Activated T-helper 1 cell treated with anti-CD3 and anti-CD28 coated beads, Interleukin-12 subunit alpha, Interleukin-12 subunit beta, Interleukin-2, Interleukin-4 antibody, amounts not matched to agents 30 ng/mL and 10 ng/mL and 1 ng/mL, durations not matched to agents 14 hours and 24 hours and 36 hours (primary cell): ENCODE data around the gene ELMO3. TPM values are rescaled to one million over a fixed set of nuclear protein-coding genes. Genes with fewer than 3 reads are reported as not detected.

ENCODE experiments used
- DNase-seq: peaks from one replicate; pipeline ENCODE4 v3.0.0; 2021; ENCODE audit warnings: low spot score
- H3K27ac Mint-ChIP-seq: one replicate; pipeline ENCODE4 v1.8.0; 2021; ENCODE audit warnings: mild to moderate bottlenecking, mixed read lengths
- H3K27me3 Mint-ChIP-seq: one replicate; pipeline ENCODE4 v1.8.0; 2022; ENCODE audit warnings: mild to moderate bottlenecking, moderate library complexity, mixed read lengths; ENCODE audit not compliant: insufficient read depth
- H3K36me3 Mint-ChIP-seq: one replicate; pipeline ENCODE4 v1.8.0; 2021; ENCODE audit warnings: low read depth, mixed read lengths
- H3K4me1 Mint-ChIP-seq: one replicate; pipeline ENCODE4 v1.8.0; 2021; ENCODE audit warnings: low read depth, mixed read lengths
- H3K4me3 Mint-ChIP-seq: one replicate; pipeline ENCODE4 v1.8.0; 2021; ENCODE audit warnings: mild to moderate bottlenecking, moderate library complexity, mixed read lengths
- H3K9me3 Mint-ChIP-seq: one replicate; pipeline ENCODE4 v1.8.0; 2021; ENCODE audit warnings: mixed read lengths
- intact Hi-C: fragments of 100-400 bp; cut with micrococcal nuclease; formaldehyde crosslinking; loops from one replicate; pipeline ENCODE4 v1.15.1; 2024
- total RNA-seq: library from RNA; stranded (reverse); gene quantifications from 2 replicates; pipeline ENCODE4 v1.2.3, GENCODE V29; 2022

The ELMO3 gene
- total RNA-seq, 1 donor from 2014 or later, result 8.5 TPM

DNA sequence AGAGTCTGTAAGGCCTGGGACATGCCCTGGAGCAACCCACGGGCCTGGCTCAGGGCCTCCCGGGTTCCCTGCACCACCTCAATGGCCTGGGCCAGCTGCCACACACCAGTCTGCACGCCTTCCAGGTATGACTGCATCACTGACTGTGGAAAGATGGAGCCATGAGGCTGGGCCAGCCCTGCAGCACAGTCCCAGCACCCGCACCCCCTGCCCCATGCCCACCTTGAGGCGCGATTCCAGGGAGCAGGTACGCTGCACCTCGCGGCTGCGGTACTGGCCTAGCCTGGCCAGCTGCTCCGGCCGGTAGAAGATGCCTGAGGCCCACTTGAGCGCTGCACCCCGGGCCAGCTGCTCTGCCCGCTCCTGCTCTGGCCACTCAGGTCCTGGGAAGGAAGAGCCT, 10.1 kb upstream of the ELMO3 start:
- no peak for DNase-seq
- Mint-ChIP-seq H3K4me1 (peaks cover 35% of the 10 kb centered on the region), H3K4me3 (no peak overlapping the region), H3K9me3 (no peaks in the 10 kb centered on the region), H3K27ac (no peak overlapping the region), H3K27me3 (peaks cover 8% of the 10 kb centered on the region), H3K36me3 (peaks cover 8% of the 10 kb centered on the region)
- intact Hi-C loops, result no loop called here

DNA sequence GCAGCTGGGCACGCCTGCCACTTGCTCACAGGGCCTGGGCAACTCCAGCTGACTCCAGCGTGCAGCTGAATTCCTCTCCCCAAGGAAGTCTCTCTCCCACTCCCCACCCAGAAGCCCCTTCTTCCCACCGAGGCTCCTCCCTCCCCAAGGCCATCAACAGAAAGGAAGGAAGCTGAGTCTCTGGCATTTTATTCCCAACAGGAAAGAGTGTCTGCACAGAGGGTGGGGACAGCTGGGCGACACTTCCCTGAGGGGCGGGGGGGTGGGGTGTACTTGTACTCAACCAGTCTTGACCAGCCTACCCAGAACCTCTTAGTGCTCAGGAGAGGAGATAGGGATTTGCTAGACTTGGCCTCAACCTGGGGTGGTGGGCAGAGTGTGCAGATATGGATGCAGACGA, 8.9 kb upstream of the ELMO3 start, which contains the start of gene EXOC3L1:
TSS of gene EXOC3L1 (minus strand) at position 96 of the 400 bp plus-strand sequence. CDS start 460 bp downstream, outside the sequence.
- H3K27me3 Mint-ChIP-seq, result peaks cover 6% of the 10 kb centered on the region
- peaks cover 43% of the 10 kb centered on the region for H3K4me1 Mint-ChIP-seq
- peaks cover 17% of the 10 kb centered on the region for H3K36me3 Mint-ChIP-seq
- intact Hi-C loops, result loop anchor here (5.0 kb wide), 1 partner anchor 122 kb away; no protein-coding TSS in a partner anchor
- no peaks in the 10 kb centered on the region for H3K9me3 Mint-ChIP-seq
- H3K27ac Mint-ChIP-seq, result peak within 1 kb of the TSS; percentile 61
- no peak for DNase-seq
- peak within 1 kb of the TSS; percentile 95 for H3K4me3 Mint-ChIP-seq

- intact Hi-C loops, result loop anchor here (5.0 kb wide), 1 partner anchor 122 kb away; no protein-coding TSS in a partner anchor
Measured at GRCh38 chr16:67190448-67191399, 8.2 kb upstream of the ELMO3 start.

GRCh38 chr16:67191411-67191994, 7.4 kb upstream of the ELMO3 start:
- no peak for DNase-seq
- no peaks in the 10 kb centered on the region for H3K9me3 Mint-ChIP-seq
- peaks cover 31% of the 10 kb centered on the region for H3K36me3 Mint-ChIP-seq
- intact Hi-C loops, result loop anchor here (5.0 kb wide), 1 partner anchor 121 kb away; no protein-coding TSS in a partner anchor
- H3K27me3 Mint-ChIP-seq, result no peaks in the 10 kb centered on the region
- peak overlapping the region; percentile 86 for H3K27ac Mint-ChIP-seq
- H3K4me3 Mint-ChIP-seq, result peak overlapping the region; percentile 95
- peaks cover 46% of the 10 kb centered on the region for H3K4me1 Mint-ChIP-seq

More at GRCh38 chr16:67190448-67191399, 8.2 kb upstream of the ELMO3 start:
- H3K27me3 Mint-ChIP-seq, result no peaks in the 10 kb centered on the region
- peaks cover 40% of the 10 kb centered on the region for H3K4me1 Mint-ChIP-seq
- H3K36me3 Mint-ChIP-seq, result peaks cover 23% of the 10 kb centered on the region
- no peaks in the 10 kb centered on the region for H3K9me3 Mint-ChIP-seq
- DNase-seq, result no peak
- H3K4me3 Mint-ChIP-seq, result peak overlapping the region; percentile 95
- peak overlapping the region; percentile 61 for H3K27ac Mint-ChIP-seq

DNA sequence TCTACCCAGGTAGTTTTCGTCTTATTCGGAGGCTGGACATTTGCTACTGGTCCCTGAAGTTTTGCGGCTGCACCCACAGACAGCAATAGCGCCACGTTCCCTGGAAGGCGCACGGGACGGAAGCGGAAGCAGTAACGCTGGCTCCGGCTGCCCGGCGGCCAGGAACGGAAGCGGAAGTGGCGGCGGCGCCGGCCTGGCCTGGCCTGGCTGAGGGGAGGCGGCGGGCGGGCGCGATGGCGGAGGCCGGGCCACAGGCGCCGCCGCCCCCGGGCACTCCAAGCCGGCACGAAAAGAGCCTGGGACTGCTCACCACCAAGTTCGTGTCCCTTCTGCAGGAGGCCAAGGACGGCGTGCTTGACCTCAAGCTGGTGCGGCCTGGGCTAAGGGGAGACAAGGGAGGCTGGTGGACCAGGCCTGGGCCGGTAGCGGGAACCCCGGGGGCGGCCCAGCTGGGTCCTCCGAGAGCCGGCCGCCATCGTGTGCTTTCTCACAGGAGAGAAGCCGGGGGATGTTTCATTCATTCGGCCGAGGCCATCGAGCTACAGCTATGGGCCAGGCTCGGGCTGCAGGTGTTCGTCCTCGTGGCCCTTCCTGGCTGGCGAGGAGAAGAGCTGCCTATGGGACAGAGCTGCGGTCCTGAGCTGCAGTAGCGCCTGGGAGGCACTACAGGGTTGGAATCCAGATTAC, 6.8 kb upstream of the ELMO3 start, which contains the start of gene E2F4:
TSS of gene E2F4 (plus strand) at position 161 of the 687 bp plus-strand sequence. CDS start at position 234, 73 bp downstream.
- peak; percentile 86 for DNase-seq
- intact Hi-C loops, result loop anchor here (1.0 to 5.0 kb wide), 5 partner anchors 9 to 163 kb away; partner anchors contain the start of genes CBFB, FHOD1 and MATCAP1
- Mint-ChIP-seq H3K4me1 (peaks cover 51% of the 10 kb centered on the region), H3K27me3 (no peaks in the 10 kb centered on the region), H3K36me3 (peaks cover 36% of the 10 kb centered on the region), H3K9me3 (no peaks in the 10 kb centered on the region), H3K4me3 (peak within 1 kb of the TSS; percentile 95), H3K27ac (peak within 1 kb of the TSS; percentile 86)

GRCh38 chr16:67192781-67193361, 6.1 kb upstream of the ELMO3 start:
- Mint-ChIP-seq H3K4me3 (peak overlapping the region; percentile 95), H3K27me3 (no peaks in the 10 kb centered on the region), H3K36me3 (peaks cover 36% of the 10 kb centered on the region), H3K9me3 (no peaks in the 10 kb centered on the region), H3K4me1 (peaks cover 51% of the 10 kb centered on the region), H3K27ac (peak overlapping the region; percentile 73)
- DNase-seq, result no peak
- intact Hi-C loops, result loop anchor here (1.0 to 5.0 kb wide), 5 partner anchors 10 to 164 kb away; partner anchors contain the start of genes CBFB, FHOD1 and MATCAP1

DNA sequence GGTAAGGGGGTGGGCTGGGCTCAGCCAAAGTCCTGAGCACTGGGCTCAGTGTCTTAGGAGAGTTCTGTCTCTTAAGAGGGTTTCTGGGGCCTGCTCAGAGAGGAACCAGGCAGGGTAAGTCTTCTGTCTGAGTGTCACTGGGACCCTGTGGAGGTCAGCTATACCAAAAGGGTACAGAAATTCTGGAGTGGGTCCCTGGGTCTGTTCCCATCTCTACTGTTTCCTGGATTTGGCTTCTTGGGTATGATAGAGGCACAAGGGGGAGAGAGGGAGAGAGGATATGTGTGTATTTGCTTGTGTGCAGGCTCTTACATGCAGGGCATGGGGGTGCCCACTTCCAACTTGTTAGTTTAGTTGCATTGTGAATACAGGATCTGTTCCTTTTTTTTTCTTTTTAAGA, 5.4 kb upstream of the ELMO3 start:
- no peaks in the 10 kb centered on the region for H3K9me3 Mint-ChIP-seq
- H3K27ac Mint-ChIP-seq, result peak overlapping the region; percentile 48
- H3K4me1 Mint-ChIP-seq, result peaks cover 51% of the 10 kb centered on the region
- H3K4me3 Mint-ChIP-seq, result peak overlapping the region; percentile 95
- H3K36me3 Mint-ChIP-seq, result peaks cover 38% of the 10 kb centered on the region
- no peak for DNase-seq
- no peaks in the 10 kb centered on the region for H3K27me3 Mint-ChIP-seq
- intact Hi-C loops, result loop anchor here (5.0 kb wide), 1 partner anchor 119 kb away; no protein-coding TSS in a partner anchor

- no peaks in the 10 kb centered on the region for H3K27me3 Mint-ChIP-seq
- H3K27ac Mint-ChIP-seq, result peak overlapping the region; percentile 48
- intact Hi-C loops, result loop anchor here (5.0 kb wide), 1 partner anchor 118 kb away; no protein-coding TSS in a partner anchor
- H3K4me3 Mint-ChIP-seq, result peak overlapping the region; percentile 95
- peaks cover 38% of the 10 kb centered on the region for H3K36me3 Mint-ChIP-seq
- H3K9me3 Mint-ChIP-seq, result no peaks in the 10 kb centered on the region
- DNase-seq, result no peak
- peaks cover 51% of the 10 kb centered on the region for H3K4me1 Mint-ChIP-seq
Measured at GRCh38 chr16:67194260-67194659, 4.7 kb upstream of the ELMO3 start.

DNA sequence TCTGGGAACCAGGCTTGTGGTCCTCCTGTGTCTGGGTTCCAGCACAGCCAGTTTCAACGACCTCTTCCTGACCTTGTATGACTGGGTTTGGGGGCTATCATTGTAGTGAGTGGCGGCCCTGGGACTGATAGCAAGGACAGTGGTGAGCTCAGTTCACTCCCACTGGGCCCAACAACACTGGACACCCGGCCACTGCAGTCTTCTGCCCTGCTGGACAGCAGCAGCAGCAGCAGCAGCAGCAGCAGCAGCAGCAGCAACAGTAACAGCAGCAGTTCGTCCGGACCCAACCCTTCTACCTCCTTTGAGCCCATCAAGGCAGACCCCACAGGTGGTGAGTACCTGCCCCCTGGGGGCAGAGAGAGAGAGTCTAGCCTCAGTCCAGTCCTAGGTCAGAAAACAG, 3.3 kb upstream of the ELMO3 start:
- Mint-ChIP-seq H3K4me1 (peaks cover 51% of the 10 kb centered on the region), H3K9me3 (no peaks in the 10 kb centered on the region), H3K4me3 (peak overlapping the region; percentile 41), H3K36me3 (peaks cover 46% of the 10 kb centered on the region), H3K27ac (no peak overlapping the region), H3K27me3 (no peaks in the 10 kb centered on the region)
- DNase-seq, result no peak
- intact Hi-C loops, result no loop called here

DNA sequence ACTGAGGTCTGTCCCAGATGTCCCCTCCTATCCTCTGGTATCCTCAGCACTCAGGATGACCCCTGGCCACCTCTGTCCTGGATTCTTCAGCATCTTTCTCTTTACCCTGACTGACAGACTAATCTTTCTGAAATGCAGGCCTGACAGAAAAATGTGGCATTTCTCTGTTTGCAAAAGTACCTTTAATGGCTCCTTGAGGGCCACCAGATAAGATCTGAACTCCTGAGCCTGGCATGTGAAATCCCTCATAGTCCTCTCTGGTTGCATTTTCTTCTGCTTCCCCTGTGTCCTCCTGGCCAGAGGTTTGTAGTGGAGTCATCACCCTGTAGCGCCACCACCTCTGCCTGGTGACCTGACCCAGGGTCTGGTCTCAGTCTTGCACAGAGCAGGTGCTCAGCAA, 2.0 kb upstream of the ELMO3 start:
- peak overlapping the region; percentile 19 for H3K4me3 Mint-ChIP-seq
- H3K4me1 Mint-ChIP-seq, result peaks cover 40% of the 10 kb centered on the region
- peak overlapping the region; percentile 18 for H3K27ac Mint-ChIP-seq
- H3K36me3 Mint-ChIP-seq, result peaks cover 46% of the 10 kb centered on the region
- H3K27me3 Mint-ChIP-seq, result no peaks in the 10 kb centered on the region
- no peaks in the 10 kb centered on the region for H3K9me3 Mint-ChIP-seq
- no peak for DNase-seq
- intact Hi-C loops, result no loop called here

DNA sequence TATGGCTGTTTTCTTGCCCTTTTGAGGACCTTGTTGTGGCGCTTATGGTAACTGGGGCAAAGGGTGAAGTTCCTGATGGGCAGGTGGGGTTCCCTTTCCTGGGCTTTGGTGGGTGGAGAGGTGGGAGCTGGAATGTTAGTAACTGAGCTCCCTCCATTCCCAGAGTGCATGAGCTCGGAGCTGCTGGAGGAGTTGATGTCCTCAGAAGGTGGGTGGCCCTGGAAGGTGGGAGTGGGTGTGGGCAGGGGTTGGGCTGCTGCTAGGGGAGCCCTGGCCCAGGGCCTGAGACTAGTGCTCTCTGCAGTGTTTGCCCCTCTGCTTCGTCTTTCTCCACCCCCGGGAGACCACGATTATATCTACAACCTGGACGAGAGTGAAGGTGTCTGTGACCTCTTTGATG, 1.2 kb upstream of the ELMO3 start:
- Mint-ChIP-seq H3K4me3 (no peak overlapping the region), H3K4me1 (peaks cover 37% of the 10 kb centered on the region), H3K27ac (no peak overlapping the region), H3K27me3 (no peaks in the 10 kb centered on the region), H3K36me3 (peaks cover 43% of the 10 kb centered on the region), H3K9me3 (no peaks in the 10 kb centered on the region)
- DNase-seq, result no peak
- intact Hi-C loops, result no loop called here

GRCh38 chr16:67198238-67198734, 645 bp upstream of the ELMO3 start:
- no peak for DNase-seq
- Mint-ChIP-seq H3K9me3 (no peaks in the 10 kb centered on the region), H3K4me1 (peaks cover 31% of the 10 kb centered on the region), H3K36me3 (peaks cover 41% of the 10 kb centered on the region), H3K27ac (no peak overlapping the region), H3K4me3 (no peak overlapping the region), H3K27me3 (no peaks in the 10 kb centered on the region)
- intact Hi-C loops, result no loop called here
